Smooth muscle cell (in vitro differentiated cells): ENCODE results near the gene MYO3B. TPM values are rescaled to one million over a fixed set of nuclear protein-coding genes. Genes with fewer than 3 reads are reported as not detected.

Source experiments
- DNase-seq: peaks from one replicate; lab custom pipeline; 2025; ENCODE audit not compliant: unreplicated experiment; lab: John Stamatoyannopoulos, UW
- H2AFZ ChIP-seq: fragments of 200-600 bp; sonication (generic); 2 replicates; pipeline ENCODE4 v1.6.0; 2016; ENCODE audit warnings: antibody characterized with exemption, low read depth, mild to moderate bottlenecking
- H3F3A ChIP-seq: fragments of 200-600 bp; sonication (generic); 2 replicates; pipeline ENCODE4 v1.6.0; 2017; ENCODE audit warnings: antibody characterized with exemption, low read depth
- H3K27ac ChIP-seq: fragments of 200-600 bp; sonication (generic); 2 replicates; pipeline ENCODE4 v1.5.1; 2016; ENCODE audit warnings: low read depth, mild to moderate bottlenecking
- H3K27me3 ChIP-seq: fragments of 200-600 bp; sonication (generic); 2 replicates; pipeline ENCODE4 v1.6.1; 2016; ENCODE audit warnings: low read depth, mild to moderate bottlenecking
- H3K36me3 ChIP-seq: fragments of 200-600 bp; sonication (generic); 2 replicates; pipeline ENCODE4 v1.5.1; 2016; ENCODE audit warnings: low read depth
- H3K4me1 ChIP-seq: fragments of 200-600 bp; sonication (generic); 2 replicates; pipeline ENCODE4 v1.5.1; 2016; ENCODE audit warnings: low read depth
- H3K4me2 ChIP-seq: fragments of 200-600 bp; sonication (generic); 2 replicates; pipeline ENCODE4 v1.6.0; 2016; ENCODE audit warnings: mild to moderate bottlenecking
- H3K4me3 ChIP-seq: fragments of 200-600 bp; sonication (generic); 2 replicates; pipeline ENCODE4 v1.5.1; 2016; ENCODE audit warnings: mild to moderate bottlenecking
- H3K79me2 ChIP-seq: fragments of 200-600 bp; sonication (generic); 2 replicates; pipeline ENCODE4 v1.6.0; 2016; ENCODE audit warnings: low read depth, mild to moderate bottlenecking
- H3K9ac ChIP-seq: fragments of 200-600 bp; sonication (generic); 2 replicates; pipeline ENCODE4 v1.6.0; 2016; ENCODE audit warnings: low read depth
- H3K9me3 ChIP-seq: fragments of 200-600 bp; sonication (generic); replicated peaks from 2 replicates; pipeline ENCODE4 v1.5.1; 2016; ENCODE audit warnings: low read depth
- H4K20me1 ChIP-seq: fragments of 200-600 bp; sonication (generic); 2 replicates; pipeline ENCODE4 v1.6.0; 2016; ENCODE audit warnings: low read depth
- CTCF ChIP-seq: fragments of 200-600 bp; sonication (generic); IDR thresholded peaks from 2 replicates; pipeline ENCODE4 v1.5.1; 2017; ENCODE audit warnings: borderline replicate concordance, mild to moderate bottlenecking, antibody characterized with exemption; ENCODE audit not compliant: insufficient read depth, poor library complexity, severe bottlenecking
- WGBS: methylation state at CpG from one replicate; pipeline ENCODE4 v1.1.7; 2016; ENCODE audit warnings: low lambda C conversion rate; 5-methylcytosine and 5-hydroxymethylcytosine counted together
- polyA plus RNA-seq: library from polyadenylated mRNA; unstranded; fragments of >200 nt; fragmentation: Nextera tagmentation; extraction: Ambion mirVana; gene quantifications from 2 replicates; pipeline ENCODE4 v1.2.1, GENCODE V29; 2016
- total RNA-seq: library from RNA; depleted of rRNA; stranded (reverse); fragments of >200 nt; gene quantifications from 2 replicates; pipeline ENCODE4 v1.2.3, GENCODE V29; 2014

MYO3B gene
- total and polyA plus RNA-seq, 2 experiments from 2014 or later = 0.47 to 3.1 TPM

- Histone ChIP-seq H3K4me2 (no peak overlapping the region), H3K9ac (no peak overlapping the region), H3K27me3 (no peaks in the 10 kb centered on the region), H3K4me1 (no peaks in the 10 kb centered on the region), H3K36me3 (no peaks in the 10 kb centered on the region), H4K20me1 (no peaks in the 10 kb centered on the region), H3F3A (no peaks in the 10 kb centered on the region), H3K9me3 (no peaks in the 10 kb centered on the region), H3K27ac (no peak overlapping the region), H3K79me2 (no peaks in the 10 kb centered on the region), H2AFZ (no peak overlapping the region), H3K4me3 (no peak overlapping the region)
- no peak for TF ChIP-seq CTCF
- DNase-seq = no peak
- WGBS = 75% methylated on average over 6 of the region's 6 CpGs
These were observed 297.9 kb downstream of the MYO3B start for GRCh38 chr2:170475878-170476277.

GRCh38 chr2:170477630-170478029 is 299.7 kb downstream of the MYO3B start:
- Histone ChIP-seq H2AFZ (no peak overlapping the region), H3K27me3 (no peaks in the 10 kb centered on the region), H3K36me3 (no peaks in the 10 kb centered on the region), H3K4me1 (no peaks in the 10 kb centered on the region), H3K9ac (no peak overlapping the region), H3K9me3 (no peaks in the 10 kb centered on the region), H3F3A (no peaks in the 10 kb centered on the region), H4K20me1 (no peaks in the 10 kb centered on the region), H3K27ac (no peak overlapping the region), H3K79me2 (no peaks in the 10 kb centered on the region), H3K4me2 (no peak overlapping the region), H3K4me3 (no peak overlapping the region)
- TF ChIP-seq CTCF = no peak
- DNase-seq = no peak
- 70% methylated on average over 4 of the region's 4 CpGs for WGBS

- no peak for DNase-seq
- Histone ChIP-seq H3K79me2 (no peaks in the 10 kb centered on the region), H4K20me1 (no peaks in the 10 kb centered on the region), H3K4me3 (no peak overlapping the region), H3K9me3 (no peaks in the 10 kb centered on the region), H3F3A (no peaks in the 10 kb centered on the region), H3K27me3 (no peaks in the 10 kb centered on the region), H3K27ac (no peak overlapping the region), H2AFZ (no peak overlapping the region), H3K4me1 (peaks cover 5% of the 10 kb centered on the region), H3K9ac (no peak overlapping the region), H3K4me2 (no peak overlapping the region), H3K36me3 (no peaks in the 10 kb centered on the region)
- TF ChIP-seq CTCF = no peak
- 94% methylated on average over 4 of the region's 4 CpGs for WGBS
These were observed 303.3 kb downstream of the MYO3B start for GRCh38 chr2:170481201-170481600.

- Histone ChIP-seq H3F3A (no peaks in the 10 kb centered on the region), H3K4me1 (peaks cover 5% of the 10 kb centered on the region), H3K27me3 (no peaks in the 10 kb centered on the region), H3K4me3 (no peak overlapping the region), H3K9me3 (no peaks in the 10 kb centered on the region), H3K4me2 (no peak overlapping the region), H3K9ac (no peak overlapping the region), H3K27ac (no peak overlapping the region), H3K36me3 (no peaks in the 10 kb centered on the region), H4K20me1 (no peaks in the 10 kb centered on the region), H3K79me2 (no peaks in the 10 kb centered on the region), H2AFZ (no peak overlapping the region)
- DNase-seq = no peak
- no peak for TF ChIP-seq CTCF
These were observed 306.6 kb downstream of the MYO3B start for GRCh38 chr2:170484552-170484951.
